ENCODE data around the gene GALNT9.
"Not testable (repeated sequence)": the region's sequence is repeated elsewhere in the genome, so short reads cannot be mapped to it uniquely, and the experiment has no call there.

GALNT9 gene

DNA sequence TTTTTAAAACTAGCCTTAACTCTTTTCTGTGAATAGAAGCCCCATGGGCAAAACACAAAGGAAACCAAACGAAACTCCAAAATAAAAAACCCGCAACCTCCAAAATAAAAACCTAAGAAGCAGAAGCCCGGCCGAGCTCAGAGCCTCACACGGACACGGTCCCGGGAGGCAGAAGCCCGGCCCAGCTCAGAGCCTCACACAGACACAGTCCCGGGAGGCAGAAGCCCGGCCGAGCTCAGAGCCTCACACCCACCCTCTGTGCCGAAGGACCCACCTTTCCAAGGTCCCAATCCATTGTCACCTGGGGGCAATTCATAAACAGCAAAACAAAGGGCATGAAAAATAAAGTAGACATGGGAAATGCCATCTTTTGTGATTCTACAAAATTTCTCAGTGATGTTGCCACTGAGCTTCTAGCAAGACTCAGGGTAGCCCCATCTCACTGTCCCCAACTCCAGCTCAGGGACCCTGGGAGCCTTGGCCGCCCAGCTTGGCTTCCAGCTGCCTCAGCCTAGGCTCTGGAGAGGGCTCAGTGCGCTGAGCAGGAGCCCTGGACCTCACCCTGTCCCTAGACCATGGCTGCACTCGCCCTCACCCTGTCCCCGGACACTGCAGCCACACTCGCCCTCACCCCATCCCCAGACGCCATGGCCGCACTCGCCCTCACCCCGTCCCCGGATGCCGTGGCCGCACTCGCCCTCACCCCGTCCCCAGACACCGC, 82.2 kb downstream of the GALNT9 start:
- no peaks in the 10 kb centered on the region for H3K27me3 ChIP-seq (ENCODE audit: insufficient read depth, low read length, poor library complexity)
- no peaks in the 10 kb centered on the region for H4K20me1 ChIP-seq (ENCODE audit: insufficient read depth, low read length)
- no peaks in the 10 kb centered on the region for H3K79me2 ChIP-seq (ENCODE audit: insufficient read depth, low read length)
- no peaks in the 10 kb centered on the region for H3K36me3 ChIP-seq (ENCODE audit: insufficient read depth, low read length)
- no peak overlapping the region for H3K27ac ChIP-seq (ENCODE audit: low read length)
- DNase-seq (no peak), ATAC-seq (ENCODE audit: insufficient read depth, low read depth) (no peak)
- H3K9ac ChIP-seq (ENCODE audit: low read depth, low read length) = no peak overlapping the region
- H3K4me1 ChIP-seq (ENCODE audit: insufficient read depth, low read length) = no peaks in the 10 kb centered on the region
- no peak overlapping the region for H3K4me2 ChIP-seq (ENCODE audit: insufficient read depth, low read length)
- no peak overlapping the region for H3K4me3 ChIP-seq (ENCODE audit: low read depth in 1 of 2, low read length in 2 of 2)
- TF ChIP-seq EZH2 (IDR thresholded peaks at IDR 0.05; ENCODE audit: borderline replicate concordance, low read depth, low read length, severe bottlenecking) = no peak
- no peak overlapping the region for H2AFZ ChIP-seq (ENCODE audit: low read depth, low read length)
- H3K9me3 ChIP-seq (ENCODE audit: insufficient read depth, low read length, severe bottlenecking) = no peaks in the 10 kb centered on the region

GRCh38 chr12:132245521-132246101, 83.8 kb downstream of the GALNT9 start:
- no peaks in the 10 kb centered on the region for H4K20me1 ChIP-seq (ENCODE audit: insufficient read depth, low read length)
- H3K4me2 ChIP-seq (ENCODE audit: insufficient read depth, low read length) = no peak overlapping the region
- H2AFZ ChIP-seq (ENCODE audit: low read depth, low read length) = no peak overlapping the region
- H3K9me3 ChIP-seq (ENCODE audit: insufficient read depth, low read length, severe bottlenecking) = no peaks in the 10 kb centered on the region
- H3K4me3 ChIP-seq (ENCODE audit: low read depth in 1 of 2, low read length in 2 of 2) = no peak overlapping the region
- DNase-seq = no peak
- H3K27me3 ChIP-seq (ENCODE audit: insufficient read depth, low read length, poor library complexity) = no peaks in the 10 kb centered on the region
- no peak overlapping the region for H3K9ac ChIP-seq (ENCODE audit: low read depth, low read length)
- H3K27ac ChIP-seq (ENCODE audit: low read length) = no peak overlapping the region
- ATAC-seq (ENCODE audit: insufficient read depth, low read depth) = no peak
- H3K4me1 ChIP-seq (ENCODE audit: insufficient read depth, low read length) = no peaks in the 10 kb centered on the region
- no peak for TF ChIP-seq EZH2 (IDR thresholded peaks at IDR 0.05; ENCODE audit: borderline replicate concordance, low read depth, low read length, severe bottlenecking)
- no peak for TF ChIP-seq CTCF (IDR thresholded peaks at IDR 0.05; ENCODE audit: borderline replicate concordance, extremely low read depth, low read length, poor library complexity, severe bottlenecking)
- H3K79me2 ChIP-seq (ENCODE audit: insufficient read depth, low read length) = no peaks in the 10 kb centered on the region
- H3K36me3 ChIP-seq (ENCODE audit: insufficient read depth, low read length) = no peaks in the 10 kb centered on the region

GRCh38 chr12:132244724-132245295, 84.6 kb downstream of the GALNT9 start:
- Histone ChIP-seq H3K36me3 (ENCODE audit: insufficient read depth, low read length) (no peaks in the 10 kb centered on the region), H3K4me3 (ENCODE audit: low read depth in 1 of 2, low read length in 2 of 2) (no peak overlapping the region), H3K4me2 (ENCODE audit: insufficient read depth, low read length) (no peak overlapping the region), H4K20me1 (ENCODE audit: insufficient read depth, low read length) (no peaks in the 10 kb centered on the region), H3K9ac (ENCODE audit: low read depth, low read length) (no peak overlapping the region), H3K79me2 (ENCODE audit: insufficient read depth, low read length) (no peaks in the 10 kb centered on the region), H3K27ac (ENCODE audit: low read length) (no peak overlapping the region), H3K4me1 (ENCODE audit: insufficient read depth, low read length) (no peaks in the 10 kb centered on the region), H2AFZ (ENCODE audit: low read depth, low read length) (no peak overlapping the region), H3K27me3 (ENCODE audit: insufficient read depth, low read length, poor library complexity) (no peaks in the 10 kb centered on the region), H3K9me3 (ENCODE audit: insufficient read depth, low read length, severe bottlenecking) (no peaks in the 10 kb centered on the region)
- no peak for TF ChIP-seq EZH2 (IDR thresholded peaks at IDR 0.05; ENCODE audit: borderline replicate concordance, low read depth, low read length, severe bottlenecking)
- no peak for TF ChIP-seq CTCF (IDR thresholded peaks at IDR 0.05; ENCODE audit: borderline replicate concordance, extremely low read depth, low read length, poor library complexity, severe bottlenecking)
- no peak for DNase-seq
- no peak for ATAC-seq (ENCODE audit: insufficient read depth, low read depth)

DNA sequence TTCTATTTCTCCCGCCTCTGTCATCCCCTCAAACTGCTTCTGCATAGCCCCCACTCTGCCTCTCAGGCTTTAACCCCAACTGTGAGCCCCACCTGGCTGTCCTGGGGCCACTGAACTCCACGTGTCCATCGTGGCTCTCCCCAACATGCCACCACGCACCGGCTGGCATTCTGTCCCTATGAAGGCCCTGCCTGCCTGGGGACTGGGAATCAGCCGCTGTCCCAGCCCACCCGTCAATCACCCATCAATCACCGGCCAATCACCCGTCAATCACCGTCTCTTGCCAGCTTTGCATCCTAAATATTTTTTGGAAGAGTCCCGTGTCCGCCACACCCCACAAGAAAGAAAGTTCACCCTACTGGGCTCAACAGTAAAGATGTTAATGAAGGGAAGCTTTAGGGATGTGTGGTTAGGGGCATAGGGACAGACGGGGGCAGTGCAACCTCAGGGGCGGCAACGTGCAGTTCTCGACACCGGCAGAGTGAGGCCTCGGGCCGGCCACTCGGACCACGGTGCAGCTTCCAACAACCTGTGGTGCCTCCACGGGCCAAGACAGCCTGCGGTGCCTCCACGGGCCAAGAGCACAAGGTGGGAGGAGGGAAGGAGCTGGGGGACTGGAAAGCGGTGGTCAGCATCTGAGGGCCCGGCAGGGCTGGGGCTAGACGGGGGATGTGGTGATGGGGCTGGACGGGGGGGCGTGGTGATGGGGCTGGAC, 85.6 kb downstream of the GALNT9 start:
- no peak for ATAC-seq (ENCODE audit: insufficient read depth, low read depth)
- Histone ChIP-seq H4K20me1 (ENCODE audit: insufficient read depth, low read length) (no peaks in the 10 kb centered on the region), H3K4me1 (ENCODE audit: insufficient read depth, low read length) (no peaks in the 10 kb centered on the region), H3K4me2 (ENCODE audit: insufficient read depth, low read length) (no peak overlapping the region), H3K9me3 (ENCODE audit: insufficient read depth, low read length, severe bottlenecking) (no peaks in the 10 kb centered on the region), H3K27me3 (ENCODE audit: insufficient read depth, low read length, poor library complexity) (no peaks in the 10 kb centered on the region), H2AFZ (ENCODE audit: low read depth, low read length) (no peak overlapping the region), H3K79me2 (ENCODE audit: insufficient read depth, low read length) (no peaks in the 10 kb centered on the region), H3K4me3 (ENCODE audit: low read depth in 1 of 2, low read length in 2 of 2) (no peak overlapping the region), H3K27ac (ENCODE audit: low read length) (no peak overlapping the region), H3K9ac (ENCODE audit: low read depth, low read length) (no peak overlapping the region), H3K36me3 (ENCODE audit: insufficient read depth, low read length) (no peaks in the 10 kb centered on the region)
- TF ChIP-seq CTCF (IDR thresholded peaks at IDR 0.05; ENCODE audit: borderline replicate concordance, extremely low read depth, low read length, poor library complexity, severe bottlenecking) (no peak), EZH2 (IDR thresholded peaks at IDR 0.05; ENCODE audit: borderline replicate concordance, low read depth, low read length, severe bottlenecking) (no peak)
- no peak for DNase-seq

DNA sequence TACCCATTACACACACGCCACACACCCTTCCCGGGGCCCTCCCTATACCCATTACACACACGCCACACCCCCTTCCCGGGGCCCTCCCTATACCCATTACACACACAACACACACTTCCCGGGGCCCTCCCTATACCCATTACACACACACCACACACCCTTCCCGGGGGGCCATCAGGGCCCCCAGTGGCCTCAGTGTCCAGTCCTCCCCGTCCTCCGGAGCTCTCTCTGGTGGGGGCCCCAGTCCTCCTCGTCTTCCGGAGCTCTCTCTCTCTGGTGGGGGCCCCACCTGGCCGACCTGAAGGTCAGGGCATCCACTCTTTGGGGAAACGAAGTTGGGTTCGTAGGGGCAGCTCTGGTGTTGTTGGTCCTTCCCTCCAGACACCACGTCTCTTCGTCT, 86.2 kb downstream of the GALNT9 start:
- not testable (repeated sequence) for H2AFZ ChIP-seq (ENCODE audit: low read depth, low read length); H3K27me3 ChIP-seq (ENCODE audit: insufficient read depth, low read length, poor library complexity); H3K79me2 ChIP-seq (ENCODE audit: insufficient read depth, low read length); ATAC-seq (ENCODE audit: insufficient read depth, low read depth); H3K4me2 ChIP-seq (ENCODE audit: insufficient read depth, low read length); H3K9me3 ChIP-seq (ENCODE audit: insufficient read depth, low read length, severe bottlenecking); H4K20me1 ChIP-seq (ENCODE audit: insufficient read depth, low read length); H3K4me3 ChIP-seq (ENCODE audit: low read depth in 1 of 2, low read length in 2 of 2); H3K9ac ChIP-seq (ENCODE audit: low read depth, low read length); H3K27ac ChIP-seq (ENCODE audit: low read length); H3K4me1 ChIP-seq (ENCODE audit: insufficient read depth, low read length); H3K36me3 ChIP-seq (ENCODE audit: insufficient read depth, low read length); DNase-seq

Data from DND-41 (cell line).